Measurements from ENCODE around the gene ZNF391.
"Not testable (repeated sequence)": the region's sequence is repeated elsewhere in the genome, so short reads cannot be mapped to it uniquely, and the experiment has no call there.

The ZNF391 gene

GRCh38 chr6:27388293-27389197 lies at the start of gene ZNF391:
TSS of gene ZNF391 (plus strand) at chr6:27388759. CDS start at chr6:27400371, 11,612 bp downstream.
- peak; percentile 4 for DNase-seq

GRCh38 chr6:27352850-27353249 lies 35.7 kb upstream of the ZNF391 start:
- no peak for DNase-seq

- no peak for DNase-seq
Observed at GRCh38 chr6:27358786-27359185, 29.8 kb upstream of the ZNF391 start.

GRCh38 chr6:27359231-27359630 lies 29.3 kb upstream of the ZNF391 start:
- no peak for DNase-seq

GRCh38 chr6:27368202-27368601 lies 20.4 kb upstream of the ZNF391 start:
- DNase-seq, result no peak

- DNase-seq, result no peak
Observed at GRCh38 chr6:27370391-27370790, 18.2 kb upstream of the ZNF391 start.

- peak; percentile 50 for DNase-seq
Observed at GRCh38 chr6:27374824-27375612, 13.5 kb upstream of the ZNF391 start.

GRCh38 chr6:27375613-27376079 lies 12.9 kb upstream of the ZNF391 start:
- no peak for DNase-seq

GRCh38 chr6:27378406-27378805 lies 10.2 kb upstream of the ZNF391 start:
- DNase-seq, result not testable (repeated sequence)

- not testable (repeated sequence) for DNase-seq
Observed at GRCh38 chr6:27381001-27381400, 7.6 kb upstream of the ZNF391 start.

- DNase-seq, result no peak
Observed at GRCh38 chr6:27383011-27383410, 5.5 kb upstream of the ZNF391 start.

- no peak for DNase-seq
Observed at GRCh38 chr6:27383481-27383880, 5.1 kb upstream of the ZNF391 start.

- no peak for DNase-seq
Observed at GRCh38 chr6:27392623-27393022, 4.1 kb downstream of the ZNF391 start.

GRCh38 chr6:27394073-27394472 lies 5.5 kb downstream of the ZNF391 start:
- no peak for DNase-seq

- no peak for DNase-seq
Observed at GRCh38 chr6:27400877-27401642, 12.5 kb downstream of the ZNF391 start.

- DNase-seq, result no peak
Observed at GRCh38 chr6:27406085-27406484, 17.5 kb downstream of the ZNF391 start.

- no peak for DNase-seq
Observed at GRCh38 chr6:27407153-27407814, 18.7 kb downstream of the ZNF391 start.

- DNase-seq, result no peak
Observed at GRCh38 chr6:27414300-27414699, 25.7 kb downstream of the ZNF391 start.

GRCh38 chr6:27414996-27415395 lies 26.4 kb downstream of the ZNF391 start:
- DNase-seq, result no peak

GRCh38 chr6:27415898-27416297 lies 27.3 kb downstream of the ZNF391 start:
- DNase-seq, result no peak

GRCh38 chr6:27419363-27419762 lies 30.8 kb downstream of the ZNF391 start:
- DNase-seq, result no peak

- DNase-seq, result no peak
Observed at GRCh38 chr6:27422651-27423332, 34.2 kb downstream of the ZNF391 start.

Data from NCI-H2029 treated with DMSO at 0.1 percent for 48 hours (cell line).